Stomach (tissue), 9 donors: Measurements from ENCODE around the gene RIN3. TPM values are rescaled to one million over a fixed set of nuclear protein-coding genes. Genes with fewer than 3 reads are reported as not detected.

Experiments used
- DNase-seq, 2 donors: peaks; one replicate each; pipeline versions ENCODE4 v3.0.0 to v3.0.0-alpha.2; 2013 to 2019
- H3K27ac ChIP-seq, 5 donors: fragments of 200-600 bp in 4 of 5; sonication (generic) in 4 of 5; one replicate each; pipeline ENCODE4 v1.5.1; 2013 to 2019; ENCODE audit warnings: mild to moderate bottlenecking in 1 of 5, moderate library complexity in 1 of 5
- H3K27me3 ChIP-seq, 3 donors: fragments of 200-600 bp; sonication (generic); one replicate each; pipeline ENCODE4 v1.5.1; 2017 to 2019; ENCODE audit warnings: mixed run types in 1 of 3
- H3K36me3 ChIP-seq, 4 donors: fragments of 200-600 bp; sonication (generic); 1 replicate in 3 of 4; 2 replicates in 1 of 4; pipeline ENCODE4 v1.5.1; 2016 to 2019
- H3K4me1 ChIP-seq, 4 donors: fragments of 200-600 bp; sonication (generic); one replicate each; pipeline ENCODE4 v1.5.1; 2016 to 2019
- H3K4me3 ChIP-seq, 4 donors: fragments of 200-600 bp; sonication (generic) in 3 of 4; one replicate each; pipeline ENCODE4 v1.5.1; 2016 to 2019; ENCODE audit warnings: mild to moderate bottlenecking in 1 of 4
- H3K9me3 ChIP-seq, 4 donors: fragments of 200-600 bp; sonication (generic); one replicate each; pipeline ENCODE4 v1.5.1; 2016 to 2019
- EP300 ChIP-seq: sonication (generic); formaldehyde crosslinking; IDR thresholded peaks from one replicate; pipeline ENCODE4 v1.6.1; 2017; ENCODE audit warnings: antibody characterized with exemption
- POLR2A ChIP-seq, 4 donors: fragments of 450-650 bp; IDR thresholded peaks; one replicate each; pipeline ENCODE4 v1.6.1; 2016; ENCODE audit warnings: antibody characterized with exemption in 4 of 4, control low read depth in 2 of 4, mild to moderate bottlenecking in 1 of 4, moderate library complexity in 1 of 4
- POLR2AphosphoS5 ChIP-seq, 3 donors: sonication (generic); formaldehyde crosslinking; IDR thresholded peaks; one replicate each; pipeline ENCODE4 v1.6.1; 2016; ENCODE audit warnings: antibody characterized with exemption in 3 of 3
- WGBS, 5 donors: extraction: QIAGEN DNeasy Blood & Tissue Kit in 3 of 5; methylation state at CpG; one replicate each; pipeline versions ENCODE4 v1.1.5 to v1.1.7; 2013 to 2018; 5-methylcytosine and 5-hydroxymethylcytosine counted together
- intact Hi-C: fragments of 100-400 bp; cut with DNase I; formaldehyde crosslinking; loops from one replicate; pipeline ENCODE4 v1.15.1; 2023; ENCODE audit warnings: low total_unique reads
- polyA plus RNA-seq, 3 donors: library from polyadenylated mRNA; stranded (reverse); fragments of 200-250 nt; gene quantifications; one replicate each; pipeline ENCODE4 v1.2.3, GENCODE V29; 2013
- total RNA-seq, 5 donors: library from RNA; depleted of rRNA; stranded (reverse); fragments of >200 nt; gene quantifications; one replicate each; pipeline versions ENCODE4 v1.1.0 to v1.2.3, GENCODE V29; 2014 to 2016
- TF ChIP-seq, protein P1 (sequence below), 7 experiments: fragments of 450-650 bp in 4 of 7; fragments of 200-600 bp in 3 of 7; sonication (generic) in 3 of 7; IDR thresholded peaks; one replicate each; pipeline ENCODE4 v1.5.1; 2016 to 2019; ENCODE audit warnings: antibody characterized with exemption in 7 of 7, control low read depth in 2 of 7, mild to moderate bottlenecking in 1 of 7
- donor health status: healthy with polysubstance abuse.
- donor health status: Bipolar disorder and iron deficiency.
- donor health status: healthy.

The RIN3 gene
- total and polyA plus RNA-seq, 8 donors, result 5.0 to 47.8 (median 8.0) TPM

DNA sequence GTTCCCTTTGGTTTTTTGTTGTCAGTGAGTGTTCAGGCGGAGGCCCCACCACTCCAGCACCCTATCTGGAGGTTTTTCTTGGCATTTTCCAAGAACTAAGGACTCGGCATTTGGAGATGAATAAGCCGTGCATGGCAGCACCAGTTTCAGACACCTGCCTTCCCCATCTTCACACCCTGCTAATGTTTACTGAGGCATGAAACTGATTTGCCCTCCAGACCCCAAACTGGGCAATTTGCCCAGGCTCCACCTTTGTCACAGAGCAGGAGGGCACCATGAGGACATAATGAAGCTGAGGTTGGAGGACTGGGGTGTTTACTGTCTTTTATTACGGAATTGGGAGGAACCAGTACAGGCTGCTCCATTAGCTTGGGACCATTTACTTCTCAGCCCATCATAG, 121.5 kb downstream of the RIN3 start:
- H3K9me3 ChIP-seq, result no peaks in the 10 kb centered on the region
- TF ChIP-seq, protein P1, sequence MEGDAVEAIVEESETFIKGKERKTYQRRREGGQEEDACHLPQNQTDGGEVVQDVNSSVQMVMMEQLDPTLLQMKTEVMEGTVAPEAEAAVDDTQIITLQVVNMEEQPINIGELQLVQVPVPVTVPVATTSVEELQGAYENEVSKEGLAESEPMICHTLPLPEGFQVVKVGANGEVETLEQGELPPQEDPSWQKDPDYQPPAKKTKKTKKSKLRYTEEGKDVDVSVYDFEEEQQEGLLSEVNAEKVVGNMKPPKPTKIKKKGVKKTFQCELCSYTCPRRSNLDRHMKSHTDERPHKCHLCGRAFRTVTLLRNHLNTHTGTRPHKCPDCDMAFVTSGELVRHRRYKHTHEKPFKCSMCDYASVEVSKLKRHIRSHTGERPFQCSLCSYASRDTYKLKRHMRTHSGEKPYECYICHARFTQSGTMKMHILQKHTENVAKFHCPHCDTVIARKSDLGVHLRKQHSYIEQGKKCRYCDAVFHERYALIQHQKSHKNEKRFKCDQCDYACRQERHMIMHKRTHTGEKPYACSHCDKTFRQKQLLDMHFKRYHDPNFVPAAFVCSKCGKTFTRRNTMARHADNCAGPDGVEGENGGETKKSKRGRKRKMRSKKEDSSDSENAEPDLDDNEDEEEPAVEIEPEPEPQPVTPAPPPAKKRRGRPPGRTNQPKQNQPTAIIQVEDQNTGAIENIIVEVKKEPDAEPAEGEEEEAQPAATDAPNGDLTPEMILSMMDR (IDR thresholded peaks at IDR 0.05), result no peak
- TF ChIP-seq POLR2AphosphoS5 (IDR thresholded peaks at IDR 0.05) (no peak), POLR2A (IDR thresholded peaks at IDR 0.05) (no peak), EP300 (no peak)
- H3K27ac ChIP-seq, result no peak overlapping the region
- no peaks in the 10 kb centered on the region for H3K27me3 ChIP-seq
- H3K36me3 ChIP-seq, result no peaks in the 10 kb centered on the region
- intact Hi-C loops, result no loop called here
- H3K4me3 ChIP-seq, result no peak overlapping the region
- WGBS, 5 donors, result 59 to 70% (median 67%) methylated on average over 4 of the region's 4 CpGs
- H3K4me1 ChIP-seq, result peaks cover 0 to 26% (median 5%) of the 10 kb centered on the region in 4 donors
- no peak for DNase-seq

- H3K9me3 ChIP-seq, result no peaks in the 10 kb centered on the region
- intact Hi-C loops, result no loop called here
- no peaks in the 10 kb centered on the region for H3K36me3 ChIP-seq
- peaks cover 0 to 26% (median 5%) of the 10 kb centered on the region in 4 donors for H3K4me1 ChIP-seq
- H3K27me3 ChIP-seq, result no peaks in the 10 kb centered on the region
- no peak overlapping the region for H3K4me3 ChIP-seq
- TF ChIP-seq EP300, result no peak
- TF ChIP-seq, protein P1 (IDR thresholded peaks at IDR 0.05), result no peak
- TF ChIP-seq POLR2A (IDR thresholded peaks at IDR 0.05), result no peak
- no peak for TF ChIP-seq POLR2AphosphoS5 (IDR thresholded peaks at IDR 0.05)
- H3K27ac ChIP-seq, result no peak overlapping the region
- 82 to 96% (median 90%) methylated on average over 4 of the region's 4 CpGs for WGBS, 5 donors
- no peak for DNase-seq
Measured at GRCh38 chr14:92635896-92636295, 122.3 kb downstream of the RIN3 start.

DNA sequence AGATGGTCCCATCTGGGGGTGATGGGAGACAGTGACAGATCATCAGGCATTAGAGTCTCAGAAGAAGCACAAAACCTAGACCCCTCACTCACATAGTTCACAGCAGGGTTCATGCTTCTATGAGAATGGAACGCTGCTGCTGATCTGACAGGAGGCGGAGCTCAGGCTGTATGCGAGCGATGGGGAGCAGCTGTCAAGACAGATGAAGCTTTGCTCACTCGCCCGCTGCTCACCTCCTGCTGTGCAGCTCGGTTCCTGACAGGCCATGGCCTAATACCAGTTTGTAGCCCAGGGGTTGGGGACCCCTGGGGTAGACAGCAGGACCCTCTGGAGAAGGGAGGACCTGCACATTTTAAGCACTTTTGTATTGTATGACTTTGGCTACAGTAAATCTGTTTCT, 123.6 kb downstream of the RIN3 start:
- TF ChIP-seq, protein P1 (IDR thresholded peaks at IDR 0.05), result no peak
- TF ChIP-seq EP300, result no peak
- no peak for TF ChIP-seq POLR2A (IDR thresholded peaks at IDR 0.05)
- no peak for TF ChIP-seq POLR2AphosphoS5 (IDR thresholded peaks at IDR 0.05)
- intact Hi-C loops, result no loop called here
- Histone ChIP-seq H3K9me3 (no peaks in the 10 kb centered on the region), H3K4me1 (peaks cover 0 to 26% (median 5%) of the 10 kb centered on the region in 4 donors), H3K36me3 (peaks cover 0 to 12% (median 6%) of the 10 kb centered on the region in 4 donors), H3K27me3 (no peaks in the 10 kb centered on the region), H3K27ac (no peak overlapping the region), H3K4me3 (no peak overlapping the region)
- DNase-seq, result peak in 1 of 2 donors; percentile 52
- 34 to 63% (median 47%) methylated on average over 7 of the region's 7 CpGs for WGBS, 5 donors

GRCh38 chr14:92637864-92638263, 124.3 kb downstream of the RIN3 start:
- WGBS, 5 donors, result 74 to 90% (median 84%) methylated on average over 5 of the region's 5 CpGs
- no peak overlapping the region for H3K4me3 ChIP-seq
- peaks cover 0 to 18% (median 9%) of the 10 kb centered on the region in 4 donors for H3K36me3 ChIP-seq
- peak overlapping the region in 1 of 5 donors; percentile 66 for H3K27ac ChIP-seq
- H3K9me3 ChIP-seq, result no peaks in the 10 kb centered on the region
- H3K4me1 ChIP-seq, result peaks cover 0 to 25% (median 3%) of the 10 kb centered on the region in 4 donors
- DNase-seq, result no peak
- no peaks in the 10 kb centered on the region for H3K27me3 ChIP-seq
- intact Hi-C loops, result no loop called here
- TF ChIP-seq EP300 (no peak), POLR2A (IDR thresholded peaks at IDR 0.05) (no peak), POLR2AphosphoS5 (IDR thresholded peaks at IDR 0.05) (no peak)
- TF ChIP-seq, protein P1 (IDR thresholded peaks at IDR 0.05), result no peak
